ENCODE data around the gene POLR1A.
A peak's percentile ranks its signal among the peaks of the same experiment; 100 is the strongest.
"Not testable (repeated sequence)": the region's sequence is repeated elsewhere in the genome, so short reads cannot be mapped to it uniquely, and the experiment has no call there.

The POLR1A gene

GRCh38 chr2:85996591-85996990, 109.1 kb downstream of the POLR1A start:
- peak; percentile 70 for DNase-seq (ENCODE audit: low read depth)
- no peak for TF ChIP-seq MAX (IDR thresholded peaks at IDR 0.05; ENCODE audit: low read depth, low read length)
- TF ChIP-seq POLR2A (IDR thresholded peaks at IDR 0.05; ENCODE audit: extremely low read depth, insufficient read length) = no peak
- no peak for TF ChIP-seq MYC (IDR thresholded peaks at IDR 0.05; ENCODE audit: low read depth, low read length)
- no peak for TF ChIP-seq CTCF (IDR thresholded peaks at IDR 0.05; ENCODE audit: low read depth, low read length)
- no peak overlapping the region for H3K4me3 ChIP-seq (ENCODE audit: low read depth, low read length)

GRCh38 chr2:85995648-85996529, 109.8 kb downstream of the POLR1A start:
- no peak for DNase-seq (ENCODE audit: low read depth)
- H3K4me3 ChIP-seq (ENCODE audit: low read depth, low read length) = no peak overlapping the region
- TF ChIP-seq MAX (IDR thresholded peaks at IDR 0.05; ENCODE audit: low read depth, low read length) = no peak
- TF ChIP-seq MYC (IDR thresholded peaks at IDR 0.05; ENCODE audit: low read depth, low read length) = no peak
- TF ChIP-seq CTCF (IDR thresholded peaks at IDR 0.05; ENCODE audit: low read depth, low read length) = no peak
- no peak for TF ChIP-seq POLR2A (IDR thresholded peaks at IDR 0.05; ENCODE audit: extremely low read depth, insufficient read length)

- H3K4me3 ChIP-seq (ENCODE audit: low read depth, low read length) = no peak overlapping the region
Measured at GRCh38 chr2:85994897-85995647, 110.6 kb downstream of the POLR1A start.

GRCh38 chr2:85994421-85994777, 111.3 kb downstream of the POLR1A start:
- H3K4me3 ChIP-seq (ENCODE audit: low read depth, low read length) = no peak overlapping the region
- no peak for TF ChIP-seq CTCF (IDR thresholded peaks at IDR 0.05; ENCODE audit: low read depth, low read length)
- TF ChIP-seq MYC (IDR thresholded peaks at IDR 0.05; ENCODE audit: low read depth, low read length) = no peak
- no peak for TF ChIP-seq POLR2A (IDR thresholded peaks at IDR 0.05; ENCODE audit: extremely low read depth, insufficient read length)
- TF ChIP-seq MAX (IDR thresholded peaks at IDR 0.05; ENCODE audit: low read depth, low read length) = no peak
- no peak for DNase-seq (ENCODE audit: low read depth)

More at GRCh38 chr2:85994897-85995647, 110.6 kb downstream of the POLR1A start:
- DNase-seq (ENCODE audit: low read depth) = no peak
- no peak for TF ChIP-seq CTCF (IDR thresholded peaks at IDR 0.05; ENCODE audit: low read depth, low read length)
- TF ChIP-seq POLR2A (IDR thresholded peaks at IDR 0.05; ENCODE audit: extremely low read depth, insufficient read length) = no peak
- no peak for TF ChIP-seq MYC (IDR thresholded peaks at IDR 0.05; ENCODE audit: low read depth, low read length)
- no peak for TF ChIP-seq MAX (IDR thresholded peaks at IDR 0.05; ENCODE audit: low read depth, low read length)

- H3K4me3 ChIP-seq (ENCODE audit: low read depth, low read length) = no peak overlapping the region
- DNase-seq (ENCODE audit: low read depth) = no peak
- TF ChIP-seq POLR2A (IDR thresholded peaks at IDR 0.05; ENCODE audit: extremely low read depth, insufficient read length) = no peak
- no peak for TF ChIP-seq MAX (IDR thresholded peaks at IDR 0.05; ENCODE audit: low read depth, low read length)
- TF ChIP-seq MYC (IDR thresholded peaks at IDR 0.05; ENCODE audit: low read depth, low read length) = no peak
- no peak for TF ChIP-seq CTCF (IDR thresholded peaks at IDR 0.05; ENCODE audit: low read depth, low read length)
Measured at GRCh38 chr2:85992611-85993010, 113.1 kb downstream of the POLR1A start.

GRCh38 chr2:85992053-85992452, 113.6 kb downstream of the POLR1A start:
- DNase-seq (ENCODE audit: low read depth); H3K4me3 ChIP-seq (ENCODE audit: low read depth, low read length): not testable (repeated sequence)

Measured in NB4 (cell line).